Measurements from ENCODE around the gene ITGA8. TPM values are rescaled to one million over a fixed set of nuclear protein-coding genes. Genes with fewer than 3 reads are reported as not detected.

ITGA8 gene
- total RNA-seq (2013), result 0.19 TPM
- polyA plus RNA-seq (not detected), polyA minus RNA-seq (not detected in 2 replicates), total RNA-seq (0 to 2.2 (median 0.12) reads per million in 11 experiments)

DNA sequence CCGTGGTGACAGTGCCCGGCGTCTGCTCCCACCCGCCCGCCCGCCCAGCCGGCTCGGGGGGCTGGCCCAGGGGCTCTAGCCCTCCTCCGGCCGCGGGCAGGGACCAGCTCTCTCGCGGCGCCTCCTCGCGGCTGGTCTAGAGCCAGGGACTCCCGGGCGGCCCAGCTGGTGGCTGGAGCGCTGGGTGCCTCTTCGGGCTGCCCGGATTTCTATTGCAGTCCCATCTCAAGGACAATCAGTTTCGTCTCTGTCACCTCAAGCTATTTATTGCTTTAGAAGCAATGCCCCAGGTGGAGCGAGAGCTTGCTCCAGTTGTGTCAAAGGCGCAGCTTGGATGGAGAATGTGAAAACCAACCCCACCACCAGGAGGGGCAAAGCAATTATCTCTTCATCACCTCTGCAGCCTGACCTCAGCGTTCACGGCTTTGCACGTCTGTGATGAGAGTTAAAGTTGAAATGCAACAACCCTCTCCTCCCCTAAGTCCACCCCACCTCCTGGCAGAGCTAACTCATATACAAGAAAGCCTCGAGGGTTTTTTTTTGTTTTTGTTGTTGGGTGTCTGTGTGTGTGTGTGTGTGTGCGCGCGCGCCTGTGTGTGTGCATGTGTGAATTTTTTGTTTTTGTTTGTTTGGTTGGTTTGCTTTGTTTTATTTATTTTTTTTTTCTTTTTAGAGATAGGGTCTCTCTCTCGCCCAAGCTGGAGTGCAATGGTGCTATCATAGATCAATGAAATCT lies at the start of gene ITGA8:
ITGA8 (minus strand) TSS at position 24 of the 736 bp plus-strand sequence. CDS start 151 bp downstream, outside the sequence.
- H3K36me3 ChIP-seq (replicated peaks in 1 of 2; ENCODE audit: control insufficient read depth in 1 of 2, insufficient read depth in 2 of 2, low read length in 2 of 2), result no peaks in the 10 kb centered on the region
- H3K79me2 ChIP-seq (ENCODE audit: insufficient read depth, low read length), result no peaks in the 10 kb centered on the region
- TF ChIP-seq, protein P1, sequence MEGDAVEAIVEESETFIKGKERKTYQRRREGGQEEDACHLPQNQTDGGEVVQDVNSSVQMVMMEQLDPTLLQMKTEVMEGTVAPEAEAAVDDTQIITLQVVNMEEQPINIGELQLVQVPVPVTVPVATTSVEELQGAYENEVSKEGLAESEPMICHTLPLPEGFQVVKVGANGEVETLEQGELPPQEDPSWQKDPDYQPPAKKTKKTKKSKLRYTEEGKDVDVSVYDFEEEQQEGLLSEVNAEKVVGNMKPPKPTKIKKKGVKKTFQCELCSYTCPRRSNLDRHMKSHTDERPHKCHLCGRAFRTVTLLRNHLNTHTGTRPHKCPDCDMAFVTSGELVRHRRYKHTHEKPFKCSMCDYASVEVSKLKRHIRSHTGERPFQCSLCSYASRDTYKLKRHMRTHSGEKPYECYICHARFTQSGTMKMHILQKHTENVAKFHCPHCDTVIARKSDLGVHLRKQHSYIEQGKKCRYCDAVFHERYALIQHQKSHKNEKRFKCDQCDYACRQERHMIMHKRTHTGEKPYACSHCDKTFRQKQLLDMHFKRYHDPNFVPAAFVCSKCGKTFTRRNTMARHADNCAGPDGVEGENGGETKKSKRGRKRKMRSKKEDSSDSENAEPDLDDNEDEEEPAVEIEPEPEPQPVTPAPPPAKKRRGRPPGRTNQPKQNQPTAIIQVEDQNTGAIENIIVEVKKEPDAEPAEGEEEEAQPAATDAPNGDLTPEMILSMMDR (IDR thresholded peaks at IDR 0.05), result no peak
- Mint-ChIP-seq H3K4me3 (peak within 1 kb of the TSS in 1 of 2 donors; percentile 71), H3K36me3 (no peaks in the 10 kb centered on the region), H3K27me3 (ENCODE audit: low read depth in 3 of 3) (peaks cover 39 to 55% (median 43%) of the 10 kb centered on the region in 3 donors), H3K4me1 (no peaks in the 10 kb centered on the region), H3K27ac (no peak within 1 kb of the TSS), H3K9me3 (peaks cover 0 to 5% (median 0%) of the 10 kb centered on the region in 7 donors)
- no peak within 1 kb of the TSS for H3K9ac ChIP-seq (ENCODE audit: insufficient read depth, low read length, poor library complexity, severe bottlenecking)
- H4K20me1 ChIP-seq (ENCODE audit: insufficient read depth, low read length), result no peaks in the 10 kb centered on the region
- peaks cover 19 to 37% of the 10 kb centered on the region in 2 donors for H3K27me3 ChIP-seq (ENCODE audit: control insufficient read depth in 2 of 2, insufficient read depth in 2 of 2, low read length in 2 of 2)
- no peak within 1 kb of the TSS for H3K4me3 ChIP-seq (replicated peaks in 1 of 3; ENCODE audit: low read depth in 2 of 3, low read length in 3 of 3)
- no peak within 1 kb of the TSS for H3K27ac ChIP-seq (ENCODE audit: low read depth in 1 of 2, low read length in 2 of 2)
- H3K9me3 ChIP-seq (replicated peaks in 1 of 2; ENCODE audit: control insufficient read depth in 1 of 2, insufficient read depth in 1 of 2, low read length in 2 of 2), result peaks cover 0 to 5% of the 10 kb centered on the region in 2 donors
- WGBS (ENCODE audit: insufficient coverage), result 3% methylated on average over 15 of the region's 33 CpGs
- no peak within 1 kb of the TSS for H2AFZ ChIP-seq (ENCODE audit: insufficient read depth, low read depth, low read length, poor library complexity, severe bottlenecking)
- H3K4me2 ChIP-seq (replicated peaks; ENCODE audit: extremely low read depth, low read length, poor library complexity, severe bottlenecking), result no peak within 1 kb of the TSS
- no peak for DNase-seq
- no peaks in the 10 kb centered on the region for H3K4me1 ChIP-seq (ENCODE audit: control insufficient read depth in 1 of 2, insufficient read depth in 2 of 2, low read length in 2 of 2)
- intact Hi-C loops (cut with micrococcal nuclease), result no loop called here

DNA sequence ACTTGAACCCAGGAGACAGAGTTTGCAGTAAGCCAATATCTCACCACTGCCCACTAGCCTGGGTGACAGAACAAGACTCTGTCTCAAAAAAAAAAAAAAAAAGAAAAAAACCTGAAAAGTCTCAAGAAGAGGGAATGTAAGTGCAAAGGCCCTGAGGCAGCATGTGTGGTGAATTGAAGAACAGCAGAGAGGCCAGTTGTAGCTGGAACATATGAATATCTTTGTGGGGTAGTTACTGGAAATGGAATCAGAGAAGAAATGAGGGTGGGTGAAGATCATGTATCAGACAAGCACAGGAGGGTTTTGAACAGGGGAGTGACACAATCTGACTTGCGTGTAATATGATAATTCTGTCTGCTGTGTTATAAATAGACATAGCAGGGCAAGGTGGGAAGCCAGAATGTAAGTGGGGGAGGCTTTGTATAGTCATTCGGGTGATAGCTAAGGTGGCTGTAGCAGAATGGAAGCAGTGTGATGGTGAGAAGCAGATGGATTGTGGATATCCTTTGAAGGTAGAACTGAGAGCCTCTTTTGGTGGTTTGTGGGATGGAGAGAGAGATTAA lies 45.3 kb upstream of the ITGA8 start:
- Mint-ChIP-seq H3K4me3 (no peak overlapping the region), H3K27ac (no peak overlapping the region), H3K27me3 (ENCODE audit: low read depth in 3 of 3) (peaks cover 0 to 5% (median 3%) of the 10 kb centered on the region in 3 donors), H3K36me3 (peaks cover 0 to 4% of the 10 kb centered on the region in 2 donors), H3K4me1 (no peaks in the 10 kb centered on the region), H3K9me3 (peaks cover 2 to 28% (median 10%) of the 10 kb centered on the region in 7 donors)
- no peak overlapping the region for H3K9ac ChIP-seq (ENCODE audit: insufficient read depth, low read length, poor library complexity, severe bottlenecking)
- H4K20me1 ChIP-seq (ENCODE audit: insufficient read depth, low read length), result no peaks in the 10 kb centered on the region
- DNase-seq, result no peak
- no peaks in the 10 kb centered on the region for H3K79me2 ChIP-seq (ENCODE audit: insufficient read depth, low read length)
- no peaks in the 10 kb centered on the region for H3K36me3 ChIP-seq (replicated peaks in 1 of 2; ENCODE audit: control insufficient read depth in 1 of 2, insufficient read depth in 2 of 2, low read length in 2 of 2)
- H3K9me3 ChIP-seq (replicated peaks in 1 of 2; ENCODE audit: control insufficient read depth in 1 of 2, insufficient read depth in 1 of 2, low read length in 2 of 2), result no peaks in the 10 kb centered on the region
- no peaks in the 10 kb centered on the region for H3K27me3 ChIP-seq (ENCODE audit: control insufficient read depth in 2 of 2, insufficient read depth in 2 of 2, low read length in 2 of 2)
- TF ChIP-seq, protein P1 (IDR thresholded peaks at IDR 0.05), result no peak
- no peak overlapping the region for H3K4me2 ChIP-seq (replicated peaks; ENCODE audit: extremely low read depth, low read length, poor library complexity, severe bottlenecking)
- 90% methylated on average over 2 of the region's 2 CpGs for WGBS (ENCODE audit: insufficient coverage)
- H2AFZ ChIP-seq (ENCODE audit: insufficient read depth, low read depth, low read length, poor library complexity, severe bottlenecking), result no peak overlapping the region
- no peak overlapping the region for H3K27ac ChIP-seq (ENCODE audit: low read depth in 1 of 2, low read length in 2 of 2)
- intact Hi-C loops (cut with micrococcal nuclease), result no loop called here
- no peak overlapping the region for H3K4me3 ChIP-seq (replicated peaks in 1 of 3; ENCODE audit: low read depth in 2 of 3, low read length in 3 of 3)
- no peaks in the 10 kb centered on the region for H3K4me1 ChIP-seq (ENCODE audit: control insufficient read depth in 1 of 2, insufficient read depth in 2 of 2, low read length in 2 of 2)
